HCT116 (cell line): Measurements from ENCODE around the gene CUEDC2. TPM values are rescaled to one million over a fixed set of nuclear protein-coding genes. Genes with fewer than 3 reads are reported as not detected.

Experiments
- ATF3 ChIP-seq: IDR thresholded peaks from 2 replicates; pipeline ENCODE4 v1.6.1; 2012
- FOSL1 ChIP-seq: IDR thresholded peaks from 2 replicates; pipeline ENCODE4 v1.6.1; 2012; ENCODE audit warnings: low read depth
- MAX ChIP-seq: IDR thresholded peaks from 2 replicates; pipeline ENCODE4 v1.6.1; 2012
- POLR2A ChIP-seq: IDR thresholded peaks from 2 replicates; pipeline ENCODE4 v1.7.0; 2011; ENCODE audit warnings: borderline replicate concordance; ENCODE audit not compliant: insufficient read depth, insufficient read length; ENCODE audit errors: extremely low read depth
- REST ChIP-seq: IDR thresholded peaks from 2 replicates; pipeline ENCODE4 v1.6.1; 2012; ENCODE audit warnings: low read depth
- SP1 ChIP-seq: IDR thresholded peaks from 2 replicates; pipeline ENCODE4 v1.6.1; 2012; ENCODE audit warnings: low read depth
- YY1 ChIP-seq: IDR thresholded peaks from 2 replicates; pipeline ENCODE4 v1.6.1; 2011; ENCODE audit warnings: low read length, low read depth, moderate library complexity, mild to moderate bottlenecking; ENCODE audit not compliant: insufficient replicate concordance; ENCODE audit errors: extremely low read depth
- ZNF274 ChIP-seq: fragments of 200-500 bp; sonication (Bioruptor generic); IDR thresholded peaks from 2 replicates; pipeline ENCODE4 v1.6.1; 2014; ENCODE audit warnings: mild to moderate bottlenecking, low read depth, low read length, inconsistent platforms
- total RNA-seq: library from RNA; stranded (reverse); gene quantifications from one replicate; pipeline ENCODE4 v1.2.1, GENCODE V29; 2021; ENCODE audit not compliant: unreplicated experiment

Gene CUEDC2
- total RNA-seq, 1 experiment from 2014 or later, result 96.7 TPM

- no peak for TF ChIP-seq ATF3
- TF ChIP-seq ZNF274, result no peak
- no peak for TF ChIP-seq REST
- no peak for TF ChIP-seq MAX
- TF ChIP-seq YY1, result no peak
- no peak for TF ChIP-seq FOSL1
- no peak for TF ChIP-seq POLR2A
- TF ChIP-seq SP1, result no peak
Observed at GRCh38 chr10:102462512-102463054, 30.2 kb upstream of the CUEDC2 start (continued).
